SK-N-SH treated with all-trans-retinoic acid at 6 μM for 48 hours (cell line): ENCODE results near the gene TRMT1.
A peak's percentile ranks its signal among the peaks of the same experiment; 100 is the strongest.

ENCODE experiments used
- ATAC-seq: fragments of 200-7000 bp; cut with Tn5 transposase; 3 replicates; pipeline ENCODE4 v1.9.1; 2020; ENCODE audit warnings: mild to moderate bottlenecking, moderate library complexity
- BACH2 ChIP-seq: fragments of 250-450 bp; sonication (Bioruptor Pico); IDR thresholded peaks from 2 replicates; pipeline ENCODE4 v1.9.0; 2021; ENCODE audit warnings: mild to moderate bottlenecking, borderline replicate concordance
- CREB5 ChIP-seq: fragments of 250-450 bp; sonication (Bioruptor Pico); IDR thresholded peaks from 2 replicates; pipeline ENCODE4 v1.5.1; 2020; ENCODE audit warnings: low read depth, mild to moderate bottlenecking, moderate library complexity
- CSDC2 ChIP-seq: fragments of 250-450 bp; sonication (Bioruptor Pico); IDR thresholded peaks from 2 replicates; pipeline ENCODE4 v1.5.0; 2020; ENCODE audit warnings: mild to moderate bottlenecking, moderate library complexity
- ESRRG ChIP-seq: fragments of 250-450 bp; sonication (Bioruptor Pico); IDR thresholded peaks from 2 replicates; pipeline ENCODE4 v1.6.1; 2021; ENCODE audit warnings: mild to moderate bottlenecking
- GLIS3 ChIP-seq: fragments of 250-450 bp; sonication (Bioruptor Pico); IDR thresholded peaks from 2 replicates; pipeline ENCODE4 v1.5.0; 2020; ENCODE audit warnings: mild to moderate bottlenecking, moderate library complexity
- ISL1 ChIP-seq: fragments of 250-450 bp; sonication (Bioruptor Pico); IDR thresholded peaks from 2 replicates; pipeline ENCODE4 v2.1.2; 2022; ENCODE audit warnings: mild to moderate bottlenecking, moderate library complexity
- OSR1 ChIP-seq: fragments of 250-450 bp; sonication (Bioruptor Pico); IDR thresholded peaks from 2 replicates; pipeline ENCODE4 v1.8.0; 2022; ENCODE audit warnings: moderate library complexity, mild to moderate bottlenecking, inconsistent platforms
- PATZ1 ChIP-seq: fragments of 250-450 bp; sonication (Bioruptor Pico); IDR thresholded peaks from 2 replicates; pipeline ENCODE4 v1.8.0; 2020; ENCODE audit warnings: mild to moderate bottlenecking, moderate library complexity, borderline replicate concordance
- PPARA ChIP-seq: fragments of 250-450 bp; sonication (Bioruptor Pico); IDR thresholded peaks from 2 replicates; pipeline ENCODE4 v1.5.0; 2020; ENCODE audit warnings: mild to moderate bottlenecking, borderline replicate concordance
- SNAI2 ChIP-seq: fragments of 250-450 bp; sonication (Bioruptor Pico); IDR thresholded peaks from 2 replicates; pipeline ENCODE4 v1.5.0; 2020; ENCODE audit warnings: mild to moderate bottlenecking, moderate library complexity
- TCF4 ChIP-seq: fragments of 250-450 bp; sonication (Bioruptor Pico); IDR thresholded peaks from 2 replicates; pipeline ENCODE4 v1.8.0; 2021; ENCODE audit warnings: mild to moderate bottlenecking, moderate library complexity, borderline replicate concordance
- TSHZ2 ChIP-seq: fragments of 250-450 bp; sonication (Bioruptor Pico); IDR thresholded peaks from 2 replicates; pipeline ENCODE4 v1.5.0; 2020; ENCODE audit warnings: mild to moderate bottlenecking, moderate library complexity
- ZFP3 ChIP-seq: fragments of 250-450 bp; sonication (Bioruptor Pico); IDR thresholded peaks from 2 replicates; pipeline ENCODE4 v1.5.0; 2020; ENCODE audit warnings: mild to moderate bottlenecking, moderate library complexity
- ZNF565 ChIP-seq: fragments of 450-650 bp; formaldehyde crosslinking; conservative IDR thresholded peaks from 2 replicates; pipeline ENCODE4 v1.5.0; 2020; ENCODE audit warnings: low read depth, mild to moderate bottlenecking, moderate library complexity
- ZNF70 ChIP-seq: fragments of 450-650 bp; formaldehyde crosslinking; IDR thresholded peaks from 2 replicates; pipeline ENCODE4 v1.5.0; 2020; ENCODE audit warnings: mild to moderate bottlenecking, moderate library complexity

The TRMT1 gene

GRCh38 chr19:13071444-13072187, 44.9 kb downstream of the TRMT1 start:
- TF ChIP-seq ISL1 (CRISPR knock-in tag), result no peak
- TF ChIP-seq BACH2, result no peak
- ATAC-seq, result no peak

GRCh38 chr19:13070425-13071140, 46.0 kb downstream of the TRMT1 start:
- TF ChIP-seq PPARA (CRISPR knock-in tag), result no peak
- no peak for TF ChIP-seq ZNF70
- no peak for TF ChIP-seq TSHZ2 (CRISPR knock-in tag)
- ATAC-seq, result no peak

GRCh38 chr19:13069415-13070359, 46.9 kb downstream of the TRMT1 start:
- no peak; the same call in 1 of the 3 replicates for ATAC-seq

GRCh38 chr19:13068085-13068846, 48.3 kb downstream of the TRMT1 start:
- ATAC-seq, result no peak

More at GRCh38 chr19:13069415-13070359, 46.9 kb downstream of the TRMT1 start:
- no peak for TF ChIP-seq ZFP3 (CRISPR knock-in tag)
- no peak for TF ChIP-seq OSR1 (CRISPR knock-in tag)
- TF ChIP-seq PATZ1 (CRISPR knock-in tag), result no peak
- TF ChIP-seq SNAI2 (CRISPR knock-in tag), result no peak
- no peak for TF ChIP-seq CSDC2 (CRISPR knock-in tag)
- no peak for TF ChIP-seq PPARA (CRISPR knock-in tag)
- TF ChIP-seq ZNF565, result no peak
- TF ChIP-seq TCF4, result peak; percentile 72; the same call in 1 of the 2 replicates

More at GRCh38 chr19:13068085-13068846, 48.3 kb downstream of the TRMT1 start:
- no peak for TF ChIP-seq TCF4
- no peak for TF ChIP-seq CREB5 (CRISPR knock-in tag)
- TF ChIP-seq SNAI2 (CRISPR knock-in tag), result no peak
- no peak for TF ChIP-seq GLIS3 (CRISPR knock-in tag)
- TF ChIP-seq ESRRG, result no peak
- no peak for TF ChIP-seq PPARA (CRISPR knock-in tag)
